DMS53 treated with DMSO at 0.1 percent for 48 hours (cell line): ENCODE measurements around the gene PDZRN3.
"Not testable (repeated sequence)": the region's sequence is repeated elsewhere in the genome, so short reads cannot be mapped to it uniquely, and the experiment has no call there.

ENCODE experiments used
- DNase-seq: peaks from one replicate; lab custom pipeline; 2025; ENCODE audit not compliant: unreplicated experiment; lab: John Stamatoyannopoulos, UW

The PDZRN3 gene

DNA sequence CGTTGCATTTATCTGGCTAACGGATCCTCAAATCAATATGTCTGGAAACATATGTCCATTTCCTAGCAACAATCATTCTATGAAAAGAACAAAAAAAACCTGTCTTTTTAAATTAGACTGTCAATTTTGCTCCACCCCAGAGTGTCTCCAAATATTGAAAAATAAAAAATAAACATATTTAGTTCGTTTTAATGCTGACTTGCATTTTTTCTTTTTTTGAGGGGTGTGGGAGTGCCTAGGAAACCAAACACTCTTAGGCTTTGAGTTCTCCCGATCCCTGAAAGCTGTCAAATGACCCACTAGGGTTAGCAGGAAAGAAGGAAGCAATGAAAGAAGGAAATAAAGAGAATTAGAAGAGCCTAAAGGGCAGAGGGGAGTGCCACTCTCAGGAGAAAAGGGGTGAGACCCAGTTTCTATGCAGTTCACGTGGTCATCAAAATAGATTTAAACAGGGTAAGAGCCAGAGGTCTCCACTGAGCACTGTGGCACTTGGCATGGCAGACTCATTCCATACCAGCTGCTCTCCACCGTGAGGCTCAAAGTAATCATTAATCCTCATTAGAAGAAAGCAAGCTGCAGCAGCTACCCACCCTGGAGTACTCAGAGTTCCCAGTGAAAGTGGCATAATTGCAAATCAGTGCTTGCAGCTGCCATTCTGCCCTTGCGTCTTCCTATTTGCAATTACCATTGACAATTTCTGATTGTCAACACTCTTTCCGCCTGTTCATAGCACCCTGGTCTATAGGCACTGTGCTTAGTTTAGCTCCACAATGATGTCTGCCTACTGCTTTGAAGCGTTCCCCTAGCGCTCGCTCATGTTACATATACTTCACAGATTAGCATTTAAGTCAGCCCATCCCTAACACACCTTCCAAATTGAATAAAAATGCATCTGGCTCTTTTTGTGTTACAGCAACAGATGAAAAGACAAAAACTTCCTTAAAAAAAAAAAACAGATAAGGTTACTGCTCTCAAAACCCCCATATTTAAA lies 32.3 kb downstream of the PDZRN3 start:
- DNase-seq = no peak

DNA sequence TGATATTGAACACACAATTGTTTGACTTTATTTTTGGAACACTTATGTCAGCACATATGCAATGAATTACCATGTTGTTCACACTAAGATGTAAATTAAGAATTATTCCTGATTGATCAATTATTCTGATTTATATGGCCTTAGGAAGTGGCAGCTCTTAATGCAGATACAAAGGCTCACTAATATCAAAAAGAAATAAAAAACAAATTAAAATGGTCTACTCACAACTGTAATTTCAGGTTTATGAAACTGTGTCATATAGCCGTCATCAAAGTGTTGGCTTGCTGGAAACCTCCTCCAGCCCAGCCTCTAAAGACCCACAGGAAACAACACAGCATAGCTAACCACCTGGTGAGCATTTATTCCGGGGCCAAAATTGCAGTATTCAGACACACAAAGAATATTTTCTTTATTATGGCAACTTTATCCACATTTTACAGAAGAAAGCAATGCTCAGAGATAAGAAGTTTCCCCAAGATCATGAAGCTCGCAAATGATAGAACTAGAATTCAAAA lies 33.4 kb downstream of the PDZRN3 start:
- DNase-seq = no peak

DNA sequence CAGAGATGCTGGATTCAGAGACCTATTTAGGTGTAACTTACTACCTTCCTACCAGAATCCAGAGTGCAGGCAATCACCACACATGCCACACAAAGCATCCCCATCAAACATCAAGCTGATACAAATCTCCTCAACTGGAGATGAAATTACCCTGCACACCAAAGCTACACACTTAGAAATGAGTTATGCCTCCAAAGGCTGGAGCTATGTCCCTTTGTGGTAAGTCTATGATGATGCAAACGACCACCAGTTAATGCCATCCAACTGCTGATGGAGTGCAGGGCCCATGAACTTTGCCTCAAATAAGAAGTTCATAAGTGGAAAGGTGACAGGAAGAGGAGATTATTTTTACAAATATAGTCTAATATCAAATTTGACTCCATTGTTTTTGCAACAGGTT lies 38.1 kb downstream of the PDZRN3 start:
- no peak for DNase-seq

DNA sequence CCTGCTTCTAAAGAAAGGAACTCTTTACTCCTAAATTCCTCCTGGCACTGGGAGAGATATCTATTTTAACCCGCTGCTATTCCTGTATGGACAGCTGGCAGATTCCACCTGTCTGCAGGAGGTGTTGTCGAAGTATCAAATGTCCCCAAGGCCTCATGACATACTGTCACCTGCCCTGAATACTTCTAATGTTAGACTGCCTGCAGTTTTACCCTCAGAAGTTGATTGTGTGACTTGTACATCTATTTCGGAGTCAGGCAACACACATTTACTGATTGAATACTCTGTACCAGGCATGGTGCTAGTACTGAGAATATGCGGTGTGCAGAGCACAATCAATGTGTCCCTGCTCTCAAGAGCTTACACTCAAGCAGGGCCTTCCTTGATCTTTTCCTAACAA lies 38.6 kb downstream of the PDZRN3 start:
- peak; percentile 20 for DNase-seq

DNA sequence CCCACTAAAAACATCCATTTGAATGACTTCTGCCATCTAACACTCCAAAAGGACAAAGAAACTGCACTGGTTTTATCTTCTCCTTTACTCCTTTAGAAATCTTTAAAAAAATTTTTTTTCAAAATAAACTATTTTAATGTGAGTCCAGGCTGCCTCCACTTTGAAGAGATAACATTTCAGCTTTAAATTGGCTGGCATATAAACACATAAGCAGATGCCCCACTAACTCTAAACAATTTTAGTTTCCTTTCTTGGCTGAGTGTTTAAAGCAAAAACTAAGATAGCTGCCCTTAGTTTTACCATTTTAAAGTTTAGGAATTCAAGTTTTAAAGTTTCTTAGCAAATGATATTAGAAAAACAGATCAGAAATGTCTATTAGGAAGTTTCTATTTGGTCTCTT lies 39.9 kb downstream of the PDZRN3 start:
- DNase-seq = no peak

DNA sequence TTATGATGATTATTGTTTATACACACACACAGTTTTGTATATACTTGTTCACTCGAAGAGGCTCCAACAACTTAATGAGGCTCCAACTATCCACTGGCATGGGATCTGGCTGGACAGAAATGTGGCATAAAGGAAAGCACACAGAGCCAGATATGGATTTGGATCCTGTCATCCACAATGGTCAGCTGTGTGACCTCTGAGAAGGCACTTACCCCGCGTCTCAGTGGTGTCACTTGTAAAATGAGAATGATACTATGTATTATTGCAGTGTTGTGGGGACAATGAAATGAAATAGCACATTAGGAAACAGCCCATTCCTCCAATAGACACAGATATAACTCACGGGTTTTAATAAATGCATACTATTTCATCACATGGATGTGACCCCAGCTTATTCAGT lies 42.2 kb downstream of the PDZRN3 start:
- DNase-seq = no peak

DNA sequence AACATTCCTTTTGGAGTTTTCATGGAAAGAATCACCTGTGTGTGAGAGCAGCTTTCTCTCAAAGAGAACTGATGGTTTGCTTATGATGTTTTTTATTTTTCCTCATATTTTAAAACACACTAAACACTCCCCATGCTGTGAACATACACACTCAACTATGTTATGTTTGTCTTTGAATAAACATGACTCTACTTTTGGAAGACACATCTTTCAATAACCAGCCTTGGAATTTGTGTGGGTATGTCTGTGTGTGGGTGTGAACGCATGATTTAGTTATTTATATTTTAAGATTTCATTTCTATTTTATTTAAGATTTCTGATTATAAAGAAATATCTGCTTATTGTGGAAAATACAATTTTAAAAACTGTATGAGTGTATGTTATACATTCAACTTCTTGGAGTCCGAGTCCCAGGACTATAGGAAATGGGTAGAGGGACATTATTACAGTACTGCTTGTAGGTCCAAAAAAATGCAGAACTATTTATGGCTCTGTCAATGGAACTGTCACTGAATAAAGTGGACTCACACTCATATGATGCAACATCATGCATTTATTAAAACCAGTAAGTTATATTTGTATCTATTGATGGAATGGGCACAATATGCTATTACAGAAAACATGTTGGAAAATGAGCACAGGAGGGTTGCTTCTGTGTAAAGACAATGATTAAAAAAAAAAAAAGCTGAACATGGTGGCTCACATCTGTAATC lies 43.5 kb downstream of the PDZRN3 start:
- DNase-seq = no peak

DNA sequence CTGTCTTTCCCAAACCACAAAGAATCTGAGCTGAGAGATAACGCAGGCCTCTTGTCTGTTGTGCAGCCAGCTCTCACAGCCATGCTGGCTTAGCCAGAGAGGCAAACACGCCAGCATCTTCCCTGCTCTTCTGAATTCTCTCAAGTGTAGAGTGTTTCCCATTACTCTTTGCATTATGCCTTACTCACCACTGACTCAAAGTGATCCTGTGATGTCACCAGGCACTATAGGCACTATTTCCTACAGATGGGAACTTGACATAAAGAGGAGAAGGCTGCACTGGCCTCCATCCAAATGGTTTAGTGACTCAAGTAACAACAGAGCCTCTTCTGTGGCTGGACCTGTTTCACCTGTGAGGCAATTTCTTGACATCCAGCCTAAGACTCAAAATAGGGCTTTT lies 44.4 kb downstream of the PDZRN3 start:
- peak; percentile 36 for DNase-seq

DNA sequence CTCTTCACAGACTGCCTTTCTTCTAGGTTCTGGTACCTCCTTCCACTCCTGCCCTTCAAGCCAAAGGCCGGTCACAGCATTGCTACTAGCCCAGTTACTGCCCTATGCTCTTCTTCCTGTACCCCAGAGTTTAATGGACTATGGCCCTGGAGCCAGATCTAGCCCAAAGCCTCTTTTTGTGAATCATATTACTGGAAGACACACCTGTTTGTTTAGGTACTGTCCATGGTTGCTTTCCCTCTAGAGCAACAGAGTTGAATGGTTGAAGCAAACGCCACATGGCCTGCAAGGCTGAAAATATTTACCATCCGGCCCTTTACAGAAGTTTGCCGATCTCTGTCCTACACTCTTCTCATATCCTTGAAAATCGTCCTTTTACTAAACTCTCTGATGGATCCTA lies 47.0 kb downstream of the PDZRN3 start:
- no peak for DNase-seq

DNA sequence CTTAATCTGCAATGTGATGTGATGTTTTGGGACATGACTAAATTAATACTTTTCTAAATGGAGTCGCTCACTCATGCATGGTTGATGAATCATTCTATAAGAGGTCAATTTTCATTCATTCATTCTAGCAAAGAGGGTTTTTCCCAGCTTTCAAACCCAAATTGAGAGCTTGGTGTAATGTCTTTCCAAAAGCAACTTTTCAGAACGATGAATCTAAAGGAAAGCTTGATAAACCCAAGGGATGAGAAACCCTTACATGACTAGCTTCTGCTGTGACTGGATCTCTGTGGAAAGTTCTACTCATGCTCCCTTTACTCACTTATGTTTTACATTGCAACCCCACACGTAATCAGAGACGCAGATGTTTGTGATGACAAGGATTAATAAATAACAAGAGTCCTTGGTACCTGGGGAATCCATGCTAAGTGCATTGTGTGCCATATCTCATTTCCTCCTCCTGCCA lies 47.7 kb downstream of the PDZRN3 start:
- no peak for DNase-seq

DNA sequence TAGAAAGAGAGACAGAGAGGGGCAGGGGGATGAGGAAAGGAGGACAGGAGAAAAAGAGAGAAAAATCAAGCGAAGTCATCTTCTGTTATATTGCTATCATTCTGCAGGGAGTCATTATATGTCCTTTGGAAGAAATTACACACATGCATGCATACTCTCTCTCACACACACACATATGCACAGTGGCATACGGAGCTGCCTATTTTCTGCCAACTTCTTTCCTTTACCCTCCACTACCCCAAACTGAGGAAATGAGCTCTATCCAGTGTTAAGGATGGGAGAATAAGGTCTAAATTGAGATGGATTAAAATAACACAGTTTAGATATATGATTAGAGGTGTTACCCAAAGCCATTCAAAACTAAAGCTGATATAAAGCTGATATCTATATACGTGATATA lies 48.8 kb downstream of the PDZRN3 start:
- no peak for DNase-seq

DNA sequence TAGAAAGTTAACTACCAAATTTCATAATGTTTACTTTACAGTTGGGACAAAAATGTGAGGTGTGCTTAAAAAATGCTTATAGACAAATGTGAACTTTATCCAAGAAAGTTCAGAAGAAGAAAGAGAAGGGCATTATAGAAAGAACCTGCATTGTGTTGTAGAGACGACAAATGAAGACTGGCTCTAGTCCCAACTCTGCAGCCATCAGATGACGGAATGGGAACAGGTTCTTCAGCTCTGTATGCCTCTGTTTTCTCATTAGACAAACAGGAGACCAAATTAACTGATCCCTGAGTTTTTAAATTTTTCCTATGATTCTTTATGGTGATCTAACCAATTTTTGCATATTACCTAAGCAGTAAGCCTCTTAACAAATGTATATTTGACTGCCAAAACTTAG lies 49.2 kb downstream of the PDZRN3 start:
- DNase-seq = no peak

DNA sequence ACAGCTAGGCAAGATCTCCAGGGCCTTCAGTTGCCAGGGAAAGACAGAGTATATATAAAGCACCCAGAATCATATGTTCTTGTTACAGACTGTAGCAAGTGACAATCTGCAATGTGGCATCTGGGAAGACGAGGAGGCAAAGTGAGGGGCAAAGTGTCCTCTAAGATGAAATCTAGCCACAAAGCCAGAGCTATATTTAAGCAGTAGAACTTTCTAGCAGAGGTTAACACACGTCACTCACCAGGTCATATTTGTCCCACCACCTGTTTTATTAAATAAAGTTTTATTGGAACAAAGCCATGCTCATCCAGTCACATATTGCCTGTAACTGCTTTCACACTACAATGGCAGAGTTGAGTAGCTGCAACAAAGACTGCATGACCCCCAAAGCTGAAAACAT lies 51.5 kb downstream of the PDZRN3 start:
- DNase-seq = no peak

DNA sequence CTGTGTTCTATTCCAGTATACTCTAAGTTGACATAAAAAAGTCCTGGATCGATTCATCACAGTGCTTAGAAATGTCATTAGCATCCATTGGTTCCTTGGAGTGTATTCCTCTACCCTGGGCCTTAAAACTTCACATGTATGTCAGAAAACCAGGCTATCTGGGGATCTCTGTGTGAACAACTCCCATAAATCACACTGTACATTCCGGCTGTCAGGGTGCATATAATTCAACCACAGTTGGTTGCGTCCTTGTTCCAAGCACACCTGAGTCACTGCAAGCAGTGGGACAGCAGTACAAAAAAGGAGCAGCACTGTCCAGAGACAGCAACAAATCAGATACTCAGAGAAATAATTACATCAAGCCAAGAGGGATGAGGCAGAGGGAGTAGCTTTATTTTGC lies 52.4 kb downstream of the PDZRN3 start:
- no peak for DNase-seq

DNA sequence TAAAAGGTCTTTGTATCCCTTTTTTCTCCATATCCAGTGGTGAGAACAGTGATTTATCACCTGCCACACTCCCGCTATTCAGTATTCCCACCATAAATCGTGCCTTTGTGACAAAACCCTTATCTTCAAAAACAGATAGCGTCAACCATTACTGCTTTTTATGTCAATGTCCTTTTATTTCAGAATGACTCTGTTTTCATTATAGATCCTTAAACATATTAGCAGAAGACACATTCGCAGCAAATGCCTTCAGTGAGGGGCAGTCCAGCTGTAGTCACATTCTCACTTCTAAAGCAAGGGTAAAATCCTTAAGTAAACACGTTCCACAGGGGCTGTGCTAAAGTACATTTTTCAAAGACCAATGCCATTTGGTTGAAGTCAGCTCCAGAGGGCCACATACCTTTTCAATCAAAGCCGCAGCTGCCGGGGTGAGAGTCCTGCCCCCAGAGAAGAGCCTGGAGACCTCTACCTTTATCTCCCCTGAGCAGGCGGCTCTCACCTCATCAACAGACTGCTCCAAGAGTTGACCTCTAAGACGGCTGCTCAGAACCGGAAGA lies 53.4 kb downstream of the PDZRN3 start:
- DNase-seq = no peak

DNA sequence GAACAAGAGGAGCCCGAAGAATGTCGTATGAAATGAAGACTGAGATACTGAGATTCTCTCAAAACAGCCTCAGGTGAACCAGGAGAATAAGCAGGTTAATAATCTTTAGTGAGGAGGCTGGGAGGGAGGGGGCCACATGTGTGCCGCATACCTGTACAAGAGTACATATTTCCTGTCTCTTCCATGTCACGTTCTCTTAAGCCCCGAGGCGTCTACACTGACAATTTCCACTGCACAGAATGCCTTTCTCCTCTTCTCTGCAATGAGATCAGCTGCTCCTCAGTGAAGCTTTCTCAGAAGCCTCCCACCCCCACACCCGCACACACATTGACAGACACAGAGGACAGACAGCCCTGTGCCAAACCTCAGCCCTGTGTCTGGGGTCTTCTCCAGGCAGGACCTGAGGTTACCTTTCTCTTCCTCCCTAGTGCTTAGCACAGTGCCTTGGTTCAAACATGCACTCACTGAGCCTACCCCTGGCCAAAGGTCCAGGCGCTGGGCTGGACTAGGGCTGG lies 55.4 kb downstream of the PDZRN3 start:
- DNase-seq = no peak

DNA sequence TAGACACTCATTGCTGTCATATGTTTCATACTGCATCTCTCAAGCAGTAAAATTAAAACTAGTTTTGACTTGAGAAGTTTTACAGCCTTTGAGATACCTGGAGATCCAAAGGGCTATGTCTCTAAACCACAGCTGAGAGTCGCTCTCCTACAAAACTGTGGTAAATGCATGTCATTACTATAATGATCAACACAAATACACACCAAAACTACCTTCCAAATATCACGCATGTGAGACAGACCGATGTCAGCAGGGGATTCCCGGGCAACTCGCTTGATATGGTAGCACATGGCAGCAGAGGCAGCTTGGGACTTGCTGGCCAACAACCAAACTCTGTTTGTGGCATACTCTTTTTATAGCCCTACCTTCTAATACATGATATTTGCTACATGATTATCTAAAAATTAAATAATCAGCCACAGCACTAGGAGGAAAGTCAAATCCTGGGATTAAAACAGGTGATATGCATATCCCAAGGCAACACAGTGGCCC lies 56.3 kb downstream of the PDZRN3 start:
- DNase-seq = no peak

DNA sequence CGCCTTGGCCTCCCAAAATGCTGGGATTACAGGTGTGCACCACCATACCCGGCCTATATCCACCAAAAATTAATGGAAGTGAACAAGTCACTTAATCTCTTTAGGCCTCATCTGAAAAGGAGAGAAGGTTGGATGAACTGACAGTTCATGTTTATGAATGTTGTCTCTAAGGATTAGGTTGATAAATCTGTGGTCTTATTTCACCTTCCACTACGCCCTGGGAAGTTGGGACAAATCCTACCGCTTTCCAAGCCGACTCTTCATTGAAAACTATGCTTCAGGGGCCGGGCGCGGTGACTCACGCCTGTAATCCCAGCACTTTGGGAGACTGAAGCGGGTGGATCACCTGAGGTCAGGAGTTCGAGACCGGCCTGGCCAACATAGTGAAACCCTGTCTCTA lies 59.4 kb downstream of the PDZRN3 start:
- not testable (repeated sequence) for DNase-seq

DNA sequence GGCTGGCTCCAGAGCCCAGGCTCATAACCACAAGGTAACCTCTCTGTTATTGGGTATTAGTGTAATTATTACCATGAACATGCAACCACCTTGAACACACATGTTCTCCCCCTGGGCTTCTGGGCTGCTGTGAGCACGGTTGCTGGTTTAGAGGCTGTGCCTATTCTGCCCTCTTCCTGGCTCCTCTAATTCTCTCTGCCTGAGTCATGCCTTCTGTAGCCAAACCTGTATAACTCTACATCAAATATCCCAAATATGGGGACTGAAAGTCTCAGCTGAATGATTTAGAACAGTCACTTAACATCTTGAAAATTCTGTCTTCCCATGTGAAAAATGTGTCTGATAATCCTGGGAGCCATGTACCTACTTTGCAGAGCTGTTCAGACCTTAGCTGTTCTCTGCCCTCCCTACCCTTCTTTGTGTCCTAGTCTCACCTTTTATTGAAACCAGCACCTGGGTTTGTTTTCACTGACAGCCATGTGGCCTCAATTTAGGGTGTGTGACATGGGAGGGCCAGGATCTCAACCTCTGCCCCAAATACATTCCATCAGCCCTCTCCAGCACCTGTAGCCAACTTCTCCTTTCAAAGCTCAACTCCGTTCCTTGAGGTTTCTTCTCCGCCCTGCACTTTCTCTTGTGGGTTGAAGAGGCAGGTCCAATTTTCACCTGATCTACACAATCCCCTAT lies 60.7 kb downstream of the PDZRN3 start:
- no peak for DNase-seq

DNA sequence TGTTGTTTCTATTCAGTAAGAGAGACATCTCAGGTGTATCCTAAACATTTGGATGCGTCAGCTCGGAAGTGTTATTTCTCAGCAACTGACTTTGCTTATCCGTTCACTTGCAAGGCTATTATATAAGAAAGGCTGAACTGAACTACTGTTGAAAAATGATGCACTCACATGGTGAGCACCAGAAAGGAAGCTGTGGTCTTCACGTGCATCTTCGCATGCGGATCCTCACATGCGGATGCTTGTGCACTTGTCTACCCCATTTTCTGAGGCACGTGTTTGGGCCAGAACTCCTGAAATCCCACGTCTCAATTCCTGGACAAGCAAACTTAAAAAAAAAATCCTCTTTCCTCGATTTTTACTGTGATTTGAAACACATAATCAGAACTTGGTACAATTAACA lies 63.2 kb downstream of the PDZRN3 start:
- no peak for DNase-seq

DNA sequence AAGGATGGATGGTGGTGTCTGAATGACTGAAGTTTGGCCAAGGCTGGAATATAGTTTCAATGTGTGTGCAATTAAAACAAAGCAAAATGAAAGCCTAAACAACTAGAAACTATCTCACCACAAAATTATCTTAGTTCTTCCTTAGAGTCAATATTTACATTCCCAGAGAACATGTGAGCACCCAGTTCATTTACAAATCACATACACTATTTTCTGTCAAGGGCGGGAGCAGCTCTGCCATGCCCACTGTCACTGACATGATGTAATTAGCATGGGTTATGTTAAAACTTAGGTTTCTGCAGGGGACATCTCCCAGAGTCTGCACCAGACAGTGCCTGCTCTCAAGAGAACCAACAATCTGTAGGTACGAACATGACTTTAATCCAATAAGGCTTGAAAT lies 65.0 kb downstream of the PDZRN3 start:
- no peak for DNase-seq
